ENCODE data around the gene TTC34.
"Not testable (repeated sequence)": the region's sequence is repeated elsewhere in the genome, so short reads cannot be mapped to it uniquely, and the experiment has no call there.

TTC34 gene

DNA sequence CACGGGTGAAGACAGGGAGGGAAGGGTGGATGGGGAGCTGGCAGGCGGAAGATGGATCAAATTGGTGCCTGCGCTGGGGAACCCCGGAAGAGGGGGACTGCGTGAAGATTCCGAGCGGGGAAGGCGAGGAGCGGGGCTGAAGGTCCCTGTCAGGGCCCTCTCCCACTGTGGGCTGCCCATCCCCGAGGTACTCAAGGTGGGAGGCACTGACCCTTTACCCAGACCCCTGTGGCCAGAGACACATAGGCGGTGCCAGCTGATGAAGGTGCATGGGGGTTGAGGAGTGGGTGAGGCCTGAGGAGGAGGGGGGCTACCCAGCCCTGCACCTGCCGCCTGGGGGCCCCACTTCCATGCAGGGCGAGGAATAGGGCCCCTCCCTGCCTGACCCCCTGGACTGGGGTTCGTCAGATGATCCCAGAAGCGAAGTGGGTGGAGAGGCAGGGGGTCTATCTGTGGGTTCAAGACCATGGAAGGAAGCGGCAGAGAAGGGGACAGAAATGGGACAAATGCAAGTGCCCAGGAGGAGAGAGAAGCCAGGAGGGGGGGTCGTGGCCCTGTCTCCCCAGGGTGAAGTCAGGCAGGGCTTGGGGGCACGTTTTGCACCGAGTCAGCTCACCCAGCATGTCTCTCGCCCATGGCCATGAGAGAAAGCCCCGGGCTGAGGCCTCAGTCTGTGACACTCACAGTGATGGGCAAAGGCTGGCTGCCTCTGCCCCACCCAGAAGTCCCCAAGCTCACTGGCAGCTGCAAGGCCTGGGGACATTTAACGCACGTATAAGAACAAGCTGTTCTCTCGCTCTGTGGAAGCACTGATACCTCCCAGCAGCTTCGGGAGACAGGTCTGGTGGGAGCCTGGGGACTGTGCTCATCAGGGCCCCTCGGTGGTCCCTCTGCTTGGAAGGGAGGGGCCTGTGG lies 161.6 kb downstream of the TTC34 start:
- no peak for DNase-seq (ENCODE audit: low spot score)

DNA sequence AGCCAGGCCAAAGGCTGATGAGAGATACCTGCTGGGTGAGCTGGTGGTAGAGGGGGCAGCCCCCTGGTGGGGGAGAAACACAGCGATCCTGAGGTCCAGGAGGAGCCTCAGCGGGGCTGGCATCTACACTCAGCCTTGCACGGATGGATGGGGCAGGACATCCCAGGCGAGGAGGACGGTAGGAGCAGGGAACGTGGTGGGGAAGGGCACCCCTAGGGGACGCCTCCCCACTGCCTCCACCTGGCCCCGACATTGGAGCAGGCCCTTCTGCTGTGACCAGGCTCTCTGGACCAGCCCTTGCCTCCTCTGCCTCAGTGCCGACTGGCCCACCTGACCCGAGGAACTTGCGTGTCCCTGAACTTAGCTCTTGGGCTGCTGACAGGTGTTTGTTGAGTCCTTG lies 162.3 kb downstream of the TTC34 start:
- DNase-seq (ENCODE audit: low spot score) = no peak

DNA sequence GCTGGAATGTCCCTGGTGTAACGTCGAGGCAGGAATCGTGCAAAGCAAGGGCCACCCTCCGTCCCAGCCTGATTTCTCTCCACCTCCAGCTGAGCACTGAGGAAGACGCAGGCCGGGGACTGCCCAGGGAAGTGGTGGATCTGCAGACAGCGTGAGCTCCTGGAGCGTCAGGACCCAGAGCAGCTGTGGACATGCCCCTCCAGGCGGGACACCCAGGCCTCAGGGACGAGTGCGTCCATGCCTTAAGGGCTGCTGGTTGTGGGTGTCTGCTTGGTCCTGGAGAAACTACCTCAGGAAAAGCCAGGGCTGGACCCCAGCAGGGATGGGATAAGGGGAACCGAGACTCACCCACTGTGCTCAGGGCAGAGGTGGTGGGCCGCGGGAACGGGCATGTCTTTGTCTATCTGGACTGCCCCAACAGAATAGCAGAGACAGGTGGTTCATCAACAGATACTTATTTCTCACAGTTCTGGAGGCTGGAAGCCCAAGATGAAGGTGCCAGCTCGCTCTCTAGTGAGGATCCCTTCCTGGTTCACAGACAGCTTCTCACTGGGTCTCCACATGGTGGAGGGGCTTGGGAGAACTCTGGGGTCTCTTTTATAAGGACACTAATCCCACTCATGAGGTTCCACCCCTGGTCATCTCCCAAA lies 162.9 kb downstream of the TTC34 start:
- DNase-seq (ENCODE audit: low spot score) = no peak

DNA sequence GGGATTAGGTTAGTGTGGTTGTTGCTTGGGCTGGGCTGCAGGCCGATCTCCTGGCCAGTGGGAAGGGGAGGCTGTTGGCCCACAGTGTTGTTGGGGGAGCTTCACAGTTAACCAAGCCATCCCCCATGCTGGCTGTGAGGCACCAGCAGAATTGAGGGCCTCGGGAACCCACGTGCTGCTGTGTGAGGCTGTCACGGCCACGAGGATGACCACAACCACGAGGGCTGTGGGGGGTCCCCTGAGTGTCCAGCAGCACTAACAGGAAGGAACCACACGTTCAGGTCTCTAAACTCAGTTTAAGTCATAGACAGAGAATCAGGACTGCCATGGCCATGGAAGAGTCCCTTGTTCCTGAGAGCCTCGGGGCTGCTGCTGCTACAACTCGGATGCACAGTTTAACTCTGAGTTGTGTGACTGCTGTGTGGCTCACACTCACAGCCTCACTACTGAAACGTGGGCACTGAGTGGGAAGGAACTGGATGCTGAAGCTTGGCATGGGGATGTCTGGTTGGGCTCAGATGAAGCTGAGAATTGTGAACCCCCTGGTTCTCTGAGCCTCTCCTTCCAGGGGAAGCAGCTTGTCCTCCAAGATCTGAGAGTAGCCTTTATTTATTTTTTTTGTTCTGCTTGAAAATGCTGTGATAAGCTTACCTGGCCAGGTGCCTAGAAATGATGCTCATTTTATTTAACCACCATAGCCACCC lies 163.9 kb downstream of the TTC34 start:
- no peak for DNase-seq (ENCODE audit: low spot score)

DNA sequence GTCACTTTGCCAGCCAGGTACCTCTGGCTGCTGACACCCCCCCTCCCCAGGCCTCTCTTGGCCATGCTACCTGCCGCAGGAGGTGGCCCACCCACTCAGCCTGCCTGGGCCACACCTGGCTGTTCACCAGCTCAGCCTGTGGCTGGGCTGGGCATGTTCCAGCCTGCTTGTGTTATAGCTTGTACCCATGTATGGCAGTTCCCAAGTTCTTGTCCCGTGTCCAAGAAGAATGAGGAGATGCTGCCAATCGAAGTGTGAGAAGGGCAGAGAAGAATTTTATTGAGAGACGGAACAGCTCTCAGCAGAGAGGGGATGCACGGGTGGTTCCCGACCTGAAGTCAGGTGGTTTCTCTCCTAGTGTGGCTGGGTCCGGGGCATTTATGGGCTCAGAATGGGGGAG lies 164.8 kb downstream of the TTC34 start:
- no peak for DNase-seq (ENCODE audit: low spot score)

DNA sequence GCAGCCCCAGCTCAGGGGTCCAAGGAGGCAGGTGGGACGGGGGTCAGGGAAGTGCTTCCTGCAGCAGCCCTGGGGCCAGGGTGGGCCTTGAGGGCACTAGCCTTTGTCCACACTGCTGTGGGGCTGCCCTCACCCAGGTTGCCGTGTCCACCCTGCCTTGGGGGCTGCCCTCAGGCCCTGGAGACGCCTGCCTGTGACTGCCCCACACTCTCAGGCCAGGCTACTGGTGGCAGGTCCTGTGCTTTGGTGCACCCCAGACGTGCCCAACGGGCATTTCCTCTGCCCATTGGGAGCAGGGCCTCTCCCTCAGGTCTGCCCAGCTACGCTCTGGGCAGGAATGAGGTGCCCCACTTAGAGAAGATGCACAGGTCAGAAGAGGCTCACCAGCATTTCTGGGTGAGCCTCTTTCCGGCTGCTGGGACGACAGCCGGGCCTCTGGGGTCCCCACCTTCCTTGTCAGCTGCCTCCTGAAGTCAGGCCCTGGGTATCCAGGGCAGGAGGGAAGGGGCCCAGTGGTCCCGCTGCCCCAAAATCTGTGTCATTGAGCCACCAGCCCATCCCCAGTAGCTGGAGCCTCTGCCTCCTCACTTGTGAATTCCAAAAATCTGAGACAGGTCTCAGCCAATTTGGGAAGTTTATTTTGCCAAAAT lies 166.0 kb downstream of the TTC34 start:
- DNase-seq (ENCODE audit: low spot score) = no peak

DNA sequence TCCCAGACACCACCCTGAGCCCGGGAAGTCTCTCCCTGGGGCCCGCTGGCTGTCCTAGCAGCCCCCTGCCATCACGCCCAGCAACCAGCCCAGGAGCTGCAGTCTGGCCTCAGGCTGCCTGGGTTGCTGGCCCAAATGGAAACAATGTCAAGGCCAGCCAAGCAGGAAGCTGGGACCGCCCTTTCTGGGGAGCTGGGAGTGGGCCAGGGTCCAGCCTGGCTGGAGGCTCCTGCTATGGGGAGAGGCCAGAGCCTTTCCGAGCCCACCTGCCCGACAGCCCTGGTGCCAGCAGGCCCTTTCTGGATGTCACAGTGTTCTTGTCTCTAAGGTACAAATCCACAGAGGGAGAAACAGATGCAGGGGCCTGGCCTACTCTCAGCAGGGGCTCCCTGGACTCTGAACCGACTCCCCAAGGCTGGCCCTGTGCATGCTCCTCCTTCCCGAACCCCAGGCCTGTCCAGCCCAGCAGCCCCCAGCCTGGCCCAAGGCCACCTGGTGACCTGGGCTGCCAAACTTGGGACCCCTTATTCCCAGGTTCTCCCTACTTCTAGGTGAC lies 167.5 kb downstream of the TTC34 start:
- no peak for DNase-seq (ENCODE audit: low spot score)

DNA sequence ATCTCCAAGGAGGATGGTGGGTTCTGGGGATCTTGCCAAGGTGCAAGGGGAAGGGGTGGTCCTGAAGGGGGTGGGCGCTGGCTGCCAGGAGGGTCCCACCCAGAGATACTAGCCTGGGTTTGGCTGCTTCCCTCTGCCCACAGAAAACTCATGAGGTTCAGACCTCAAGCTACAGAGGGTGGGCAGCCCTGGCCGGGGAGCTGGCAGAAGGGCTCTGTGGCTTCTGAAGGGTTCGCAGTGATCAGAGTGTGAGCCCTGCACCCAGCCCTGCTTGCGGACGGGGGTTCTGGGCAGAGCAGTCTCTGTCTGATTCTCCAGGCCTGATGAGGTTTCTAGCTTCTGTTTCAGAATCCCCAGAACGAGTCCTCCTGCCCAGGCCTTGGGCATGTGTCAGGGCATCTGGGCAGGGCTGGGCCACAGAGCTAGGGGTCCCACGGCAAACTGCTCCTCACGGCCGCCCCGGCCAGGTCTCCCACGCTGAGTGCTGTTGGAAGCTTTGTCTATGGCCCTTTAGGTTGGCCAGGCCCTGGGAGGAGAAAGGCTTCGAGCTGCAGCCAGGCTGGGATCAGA lies 168.0 kb downstream of the TTC34 start:
- DNase-seq (ENCODE audit: low spot score) = no peak

DNA sequence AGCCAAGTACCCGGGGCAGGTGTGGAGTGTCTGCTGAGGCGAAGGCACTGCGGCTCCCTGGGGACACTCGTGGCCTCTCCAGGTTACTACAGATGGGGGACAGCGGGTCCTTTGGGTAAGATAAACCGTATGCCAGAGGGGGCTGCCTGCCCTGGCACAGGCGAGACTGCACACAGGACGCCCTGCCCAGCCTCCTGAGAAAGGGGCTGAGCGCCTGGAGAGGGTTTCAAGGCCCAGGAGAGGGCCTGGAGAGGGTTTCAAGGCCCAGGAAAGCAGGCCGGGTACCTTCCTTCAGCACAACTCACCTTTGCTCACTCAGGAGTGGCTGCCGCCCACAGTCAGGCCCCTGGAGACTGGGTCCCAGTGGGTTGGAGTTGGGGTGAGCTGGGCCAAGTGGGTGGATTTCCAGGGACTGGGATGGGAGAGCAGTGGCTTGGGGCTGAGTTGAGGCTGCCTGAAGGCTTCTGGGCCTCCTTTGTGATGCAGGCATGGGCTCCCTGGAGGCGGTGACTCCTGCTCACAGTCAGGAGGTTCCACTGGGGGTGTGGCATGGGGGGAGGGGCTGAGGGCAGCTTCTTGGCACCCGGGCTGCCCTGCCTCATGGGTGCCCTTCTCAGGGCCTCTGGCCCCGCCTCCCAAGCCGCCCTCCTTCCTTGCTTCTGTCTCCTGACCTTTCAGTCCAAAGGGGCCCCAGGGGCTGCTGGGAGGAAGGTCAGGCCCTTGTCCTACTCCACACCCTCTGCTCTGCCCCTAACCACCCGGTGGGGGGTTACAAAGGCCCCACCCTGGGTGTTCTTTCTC lies 168.7 kb downstream of the TTC34 start, which contains the start of gene MMEL1:
MMEL1 (minus strand) TSS at position 456 of the 801 bp plus-strand sequence. CDS start 3,532 bp downstream, outside the sequence.
- DNase-seq (ENCODE audit: low spot score) = no peak

DNA sequence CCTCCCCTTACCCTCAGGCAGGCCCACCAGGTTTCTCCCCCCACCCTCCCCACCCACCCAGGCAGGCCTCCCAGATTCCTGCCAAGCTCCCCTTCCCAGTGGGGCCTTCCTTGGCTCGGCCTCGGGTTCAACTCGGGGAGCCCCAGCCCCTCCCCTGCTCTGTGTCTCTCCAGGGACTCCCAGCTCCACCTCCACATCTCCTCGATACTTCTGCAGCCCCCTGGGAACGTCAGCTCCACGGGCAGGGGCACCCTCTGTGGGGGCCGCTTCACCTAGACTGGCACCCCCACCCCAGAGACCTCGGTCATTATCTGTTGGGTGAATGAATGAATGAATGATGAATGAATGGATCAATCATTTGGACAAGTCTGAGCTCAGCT lies 169.5 kb downstream of the TTC34 start:
- no peak for DNase-seq (ENCODE audit: low spot score)

DNA sequence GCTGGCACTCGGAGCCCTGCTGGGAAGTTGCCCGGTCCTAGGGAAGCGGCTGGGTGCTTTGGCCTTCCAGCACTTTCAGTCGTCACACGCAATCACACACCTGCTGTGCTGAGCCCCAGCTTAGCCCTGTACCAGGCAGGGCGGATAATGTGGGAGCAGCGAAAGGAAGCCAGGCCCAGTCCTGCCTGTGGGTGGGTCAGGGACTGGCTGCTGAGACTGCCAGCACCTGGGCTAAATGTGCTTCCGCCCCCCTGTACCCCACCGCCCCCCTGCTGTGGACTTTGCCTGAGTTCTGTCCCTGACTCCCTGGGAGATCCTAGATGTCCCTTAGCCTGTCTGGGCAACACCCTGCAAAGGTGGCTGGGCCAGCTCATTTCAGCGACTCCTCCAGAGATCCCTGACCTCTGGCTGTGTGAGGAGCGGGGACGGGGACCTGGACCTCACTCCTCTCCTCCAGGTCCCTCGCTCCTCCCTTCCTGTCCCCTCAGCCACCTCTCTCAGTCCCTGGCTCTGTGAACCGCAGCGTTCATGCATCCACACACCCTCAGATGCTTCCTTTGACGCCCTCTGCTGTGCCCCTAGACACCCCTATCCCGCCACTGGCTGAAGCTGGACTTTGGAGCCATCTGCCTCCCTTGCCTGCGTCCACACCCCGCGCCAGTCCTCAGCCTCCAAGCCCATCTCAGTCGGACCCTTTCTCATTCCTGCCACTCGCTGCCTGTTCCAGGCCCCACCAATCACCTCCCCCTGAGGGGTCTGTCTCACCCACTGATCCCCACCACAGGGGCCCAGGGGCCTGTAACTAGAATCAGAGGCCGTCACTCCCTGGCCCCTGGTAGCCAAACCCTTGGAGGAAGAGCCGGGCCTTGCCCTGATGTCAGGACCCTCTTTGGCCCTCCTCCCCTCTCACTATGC lies 170.1 kb downstream of the TTC34 start:
- no peak for DNase-seq (ENCODE audit: low spot score)

DNA sequence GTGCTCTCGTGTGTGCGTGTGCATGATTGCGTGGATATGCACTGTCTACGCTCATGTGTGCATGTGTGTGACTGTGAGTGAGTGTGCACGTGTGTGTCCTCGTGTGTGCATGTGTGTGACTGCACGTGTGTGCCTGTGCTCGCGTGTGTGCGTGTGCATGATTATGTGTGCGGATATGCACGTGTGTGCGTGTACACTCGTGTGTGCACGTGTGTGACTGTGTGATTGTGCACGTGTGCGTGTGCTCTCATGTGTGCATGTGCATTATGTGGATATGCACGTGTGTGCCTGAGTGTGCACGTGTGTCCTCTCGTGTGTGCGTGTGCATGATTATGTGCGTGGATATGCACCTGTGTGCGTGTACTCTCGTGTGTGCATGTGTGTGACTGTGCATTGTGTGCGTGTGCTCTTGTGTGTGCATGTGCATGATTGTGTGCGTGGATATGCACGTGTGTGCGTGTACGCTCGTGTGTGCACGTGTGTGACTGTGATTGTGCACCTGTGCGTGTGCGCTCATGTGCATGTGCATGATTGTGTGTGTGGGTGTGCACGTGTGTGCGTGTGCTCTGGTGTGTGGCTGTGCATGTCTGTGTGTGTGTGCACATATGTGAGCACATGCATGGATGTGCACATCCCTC lies 170.9 kb downstream of the TTC34 start:
- no peak for DNase-seq (ENCODE audit: low spot score)

DNA sequence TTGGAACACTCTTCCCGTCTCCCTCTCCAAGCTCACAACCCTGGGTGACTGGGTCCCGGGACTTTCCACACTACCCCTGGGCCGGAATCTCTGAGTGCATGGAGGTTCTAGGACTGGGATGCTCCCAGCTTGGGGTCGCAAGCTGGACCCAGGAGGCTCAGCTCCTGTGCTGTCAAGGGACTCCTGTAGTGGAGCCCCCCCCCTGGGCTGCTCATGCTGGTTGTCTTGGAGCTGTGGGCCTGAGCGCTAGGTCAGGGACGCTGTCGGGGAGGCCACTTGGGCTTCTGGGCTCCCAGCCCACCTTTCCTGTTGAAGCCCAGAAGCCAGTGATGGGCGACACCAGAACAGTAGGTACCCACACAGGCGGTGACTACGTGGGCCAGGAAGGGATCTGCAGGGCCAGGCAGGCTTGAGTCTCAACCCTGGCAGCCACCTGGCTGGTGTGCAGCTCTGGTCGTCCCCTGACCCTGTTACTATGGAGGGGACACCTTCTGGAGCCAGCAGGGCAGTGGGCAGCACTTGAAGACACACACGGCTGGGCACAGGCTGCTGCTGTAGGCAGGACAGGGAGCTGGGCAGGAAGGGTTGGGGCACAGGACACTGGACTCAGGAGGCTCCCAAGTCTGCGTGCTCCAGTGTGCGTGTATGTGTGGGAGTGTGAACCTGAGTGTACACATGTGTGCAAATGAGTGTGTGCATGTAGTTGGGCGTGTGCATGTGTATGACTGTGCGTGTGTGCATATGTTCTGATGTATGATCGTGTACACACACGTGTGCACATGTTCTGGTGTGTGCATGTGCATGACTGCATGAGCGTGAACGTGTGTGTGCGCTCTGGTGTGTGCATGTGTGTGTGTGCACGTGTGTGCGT lies 171.6 kb downstream of the TTC34 start:
- DNase-seq (ENCODE audit: low spot score) = no peak

DNA sequence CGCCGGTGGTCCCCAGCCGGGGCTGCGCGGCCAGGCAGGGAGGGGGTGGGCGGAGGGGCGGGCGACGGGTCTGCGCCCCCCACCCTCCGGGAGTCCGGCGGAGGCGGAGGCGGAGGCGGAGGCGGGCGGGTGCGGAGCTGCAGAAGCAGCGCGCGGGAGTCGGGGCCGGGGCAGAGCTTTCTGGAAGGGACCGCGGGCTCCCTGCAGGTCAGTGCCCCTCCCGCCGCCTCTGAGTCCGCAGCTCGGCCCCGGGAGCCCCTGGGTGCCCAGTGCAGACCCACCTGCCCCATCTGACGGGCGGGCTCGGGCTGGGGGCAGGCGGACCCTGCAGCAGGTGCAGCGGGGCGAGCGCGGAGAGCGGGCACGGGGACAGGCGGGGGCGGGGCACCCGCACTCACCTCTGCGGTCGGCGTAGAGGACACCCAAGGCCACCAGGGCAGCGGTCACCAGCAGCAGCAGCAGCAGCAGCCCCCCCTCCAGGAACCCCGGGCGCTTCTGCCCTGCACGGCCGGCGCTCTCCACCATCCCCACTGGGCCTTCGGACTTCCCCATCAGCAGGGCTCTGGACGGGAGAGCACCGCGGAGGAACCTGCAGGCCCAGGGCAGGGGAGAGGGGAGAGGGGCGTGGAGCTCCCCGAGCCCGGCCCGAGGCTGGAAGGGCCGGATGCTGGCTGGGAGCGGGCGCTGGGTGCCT lies 172.4 kb downstream of the TTC34 start:
- DNase-seq (ENCODE audit: low spot score) = no peak

DNA sequence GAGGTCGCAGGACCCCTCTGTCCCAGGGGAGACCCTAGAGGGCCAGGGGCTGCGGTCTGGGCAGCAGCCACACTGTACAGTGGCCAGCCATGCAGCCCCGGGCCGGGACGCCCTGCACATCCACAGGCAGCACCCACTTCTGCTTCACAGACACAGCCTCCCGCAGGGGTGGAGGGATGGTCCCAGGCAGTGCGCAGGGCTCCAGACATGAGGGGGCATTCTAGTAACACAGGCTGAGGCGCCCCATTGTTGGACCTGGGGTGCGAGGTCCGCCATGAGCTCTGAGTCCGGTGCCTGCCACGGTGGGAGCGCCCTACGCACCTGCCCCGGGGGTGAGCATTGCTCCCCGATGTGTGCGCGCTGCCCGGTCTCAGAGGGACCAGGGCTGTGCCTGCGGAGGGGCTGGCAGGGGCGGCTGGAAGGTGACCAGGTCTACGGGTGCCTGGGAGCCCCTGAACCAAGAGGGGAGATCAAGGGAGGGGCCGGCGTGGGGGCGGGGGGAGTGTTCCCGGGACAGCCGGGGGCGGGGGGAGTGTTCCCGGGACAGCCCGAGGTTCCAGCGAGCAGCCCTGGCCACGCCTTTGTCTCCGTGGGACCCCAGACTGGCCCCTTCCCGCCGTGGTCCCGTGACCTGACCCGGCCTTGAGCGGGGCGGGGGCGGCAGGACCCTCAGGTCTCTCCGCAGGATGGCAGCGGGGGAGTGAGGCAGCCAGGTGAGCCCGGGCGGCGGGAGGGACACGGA lies 173.1 kb downstream of the TTC34 start:
- DNase-seq (ENCODE audit: low spot score) = no peak

DNA sequence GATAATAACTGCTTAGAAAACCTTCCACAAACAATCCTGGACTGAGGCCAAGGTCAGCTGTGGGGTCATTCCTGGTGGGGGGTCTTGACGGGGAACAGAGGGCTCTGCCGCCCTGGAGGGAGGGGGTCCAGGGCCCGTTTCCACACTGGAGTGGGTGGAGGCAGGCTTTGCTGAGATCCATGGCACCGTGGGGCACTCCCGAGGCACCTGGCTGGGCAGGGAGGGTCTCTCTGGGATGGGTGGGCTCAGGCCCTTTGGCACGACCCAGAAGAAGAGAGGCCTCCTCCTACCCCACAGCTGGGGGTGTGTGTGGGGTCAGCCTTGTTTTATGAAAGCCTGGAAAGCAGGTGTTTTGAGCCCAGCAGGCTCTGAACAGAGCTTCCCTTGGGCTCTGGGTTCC lies 173.7 kb downstream of the TTC34 start:
- DNase-seq (ENCODE audit: low spot score) = no peak

DNA sequence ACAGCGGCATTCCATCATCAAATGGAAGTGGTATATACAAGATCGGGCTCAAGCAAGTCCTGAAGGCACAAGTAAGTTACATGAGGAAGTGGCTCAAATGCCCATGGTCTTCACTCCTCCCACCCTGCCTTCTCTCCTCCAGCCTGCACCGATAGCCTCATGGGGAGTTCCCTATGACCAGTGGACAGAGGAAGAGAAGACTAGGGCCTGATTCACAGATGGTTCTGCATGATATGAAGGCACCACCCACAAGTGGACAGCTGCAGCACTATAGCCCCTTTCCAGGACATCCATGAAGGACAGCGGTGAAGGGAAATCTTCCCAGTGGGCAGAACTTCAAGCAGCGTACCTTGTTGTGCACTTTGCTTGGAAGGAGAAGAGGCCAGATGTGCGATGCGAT lies 175.7 kb downstream of the TTC34 start:
- not testable (repeated sequence) for DNase-seq (ENCODE audit: low spot score)
